Activated T-helper 1 cell treated with anti-CD3 and anti-CD28 coated beads, Interleukin-12 subunit alpha, Interleukin-12 subunit beta, Interleukin-2, Interleukin-4 antibody, amounts not matched to agents 30 ng/mL and 10 ng/mL and 1 ng/mL, durations not matched to agents 14 hours and 24 hours and 36 hours (primary cell): ENCODE measurements around the gene KCP. TPM values are rescaled to one million over a fixed set of nuclear protein-coding genes. Genes with fewer than 3 reads are reported as not detected.

Experiments used
- DNase-seq: peaks from one replicate; pipeline ENCODE4 v3.0.0; 2021; ENCODE audit warnings: low spot score
- H3K27ac Mint-ChIP-seq: one replicate; pipeline ENCODE4 v1.8.0; 2021; ENCODE audit warnings: mild to moderate bottlenecking, mixed read lengths
- H3K27me3 Mint-ChIP-seq: one replicate; pipeline ENCODE4 v1.8.0; 2022; ENCODE audit warnings: mild to moderate bottlenecking, moderate library complexity, mixed read lengths; ENCODE audit not compliant: insufficient read depth
- H3K36me3 Mint-ChIP-seq: one replicate; pipeline ENCODE4 v1.8.0; 2021; ENCODE audit warnings: low read depth, mixed read lengths
- H3K4me1 Mint-ChIP-seq: one replicate; pipeline ENCODE4 v1.8.0; 2021; ENCODE audit warnings: low read depth, mixed read lengths
- H3K4me3 Mint-ChIP-seq: one replicate; pipeline ENCODE4 v1.8.0; 2021; ENCODE audit warnings: mild to moderate bottlenecking, moderate library complexity, mixed read lengths
- H3K9me3 Mint-ChIP-seq: one replicate; pipeline ENCODE4 v1.8.0; 2021; ENCODE audit warnings: mixed read lengths
- intact Hi-C: fragments of 100-400 bp; cut with micrococcal nuclease; formaldehyde crosslinking; loops from one replicate; pipeline ENCODE4 v1.15.1; 2024
- total RNA-seq: library from RNA; stranded (reverse); gene quantifications from 2 replicates; pipeline ENCODE4 v1.2.3, GENCODE V29; 2022

The KCP gene
- total RNA-seq, 1 donor from 2014 or later, result not detected

DNA sequence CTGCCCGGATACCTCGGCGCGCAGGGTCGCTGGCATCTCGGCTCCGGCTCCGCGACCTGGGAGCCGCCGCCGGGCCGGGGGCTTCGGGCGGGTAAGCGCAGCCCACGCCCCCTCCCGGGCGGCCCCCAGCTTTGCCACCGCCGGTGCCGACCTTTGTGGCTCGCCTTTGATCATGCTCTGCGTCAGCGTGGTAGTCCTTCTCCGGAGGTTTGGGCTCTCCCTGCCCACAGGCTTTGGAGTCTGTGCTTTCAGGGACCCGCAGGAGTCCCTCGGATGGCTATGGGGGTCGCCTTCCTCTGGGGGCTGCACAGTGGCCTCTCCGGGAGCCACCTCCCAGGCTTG, 40.6 kb downstream of the KCP start:
- intact Hi-C loops, result no loop called here
- DNase-seq, result no peak
- Mint-ChIP-seq H3K36me3 (peaks cover 21% of the 10 kb centered on the region), H3K9me3 (no peaks in the 10 kb centered on the region), H3K4me1 (peaks cover 6% of the 10 kb centered on the region), H3K27me3 (peaks cover 19% of the 10 kb centered on the region), H3K27ac (no peak overlapping the region), H3K4me3 (peak overlapping the region; percentile 79)

DNA sequence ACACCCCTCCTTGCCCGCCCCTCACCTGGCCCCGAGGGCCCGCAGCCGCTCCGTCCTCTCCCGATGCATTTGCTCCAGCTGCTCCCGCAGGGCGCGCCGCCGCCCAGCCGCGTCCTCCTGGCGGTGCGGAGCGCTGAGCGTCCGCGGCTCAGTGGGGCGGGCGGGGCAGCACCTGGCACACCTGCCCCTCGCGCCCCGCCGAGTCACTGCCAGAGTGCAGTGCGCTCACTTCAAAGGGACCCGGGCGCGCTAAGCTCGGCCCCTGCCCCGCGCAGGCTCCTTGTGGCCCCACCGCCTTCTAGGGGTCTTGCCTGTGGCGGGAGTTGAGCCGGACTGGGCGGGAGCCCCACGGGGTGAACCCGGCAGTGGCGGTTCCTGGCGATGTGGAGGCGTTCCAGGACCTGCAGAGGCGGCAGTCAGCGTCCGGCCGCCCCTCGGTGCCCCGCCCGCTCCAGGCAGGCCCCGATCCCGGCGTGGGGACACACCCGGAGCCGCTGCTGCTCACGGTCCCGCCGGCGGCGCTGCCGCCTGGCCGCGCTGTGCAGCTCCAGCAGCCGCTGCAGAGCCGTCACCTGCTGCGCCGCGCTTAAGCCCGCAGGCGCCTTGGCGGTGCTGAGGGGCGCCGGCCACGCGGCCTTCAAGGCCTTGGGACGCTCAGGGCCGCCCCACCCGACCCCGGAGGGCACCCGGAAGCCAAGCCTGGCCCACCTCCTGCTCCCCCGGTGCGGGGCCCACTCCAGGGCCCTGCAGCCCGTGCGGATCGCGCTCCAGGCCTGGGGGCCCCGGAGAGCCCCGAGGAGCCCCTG, 41.2 kb downstream of the KCP start:
- no peak overlapping the region for H3K4me3 Mint-ChIP-seq
- H3K4me1 Mint-ChIP-seq, result peaks cover 6% of the 10 kb centered on the region
- no peaks in the 10 kb centered on the region for H3K9me3 Mint-ChIP-seq
- H3K27ac Mint-ChIP-seq, result no peak overlapping the region
- H3K27me3 Mint-ChIP-seq, result peaks cover 19% of the 10 kb centered on the region
- H3K36me3 Mint-ChIP-seq, result peaks cover 24% of the 10 kb centered on the region
- intact Hi-C loops, result no loop called here
- peak; percentile 35 for DNase-seq

DNA sequence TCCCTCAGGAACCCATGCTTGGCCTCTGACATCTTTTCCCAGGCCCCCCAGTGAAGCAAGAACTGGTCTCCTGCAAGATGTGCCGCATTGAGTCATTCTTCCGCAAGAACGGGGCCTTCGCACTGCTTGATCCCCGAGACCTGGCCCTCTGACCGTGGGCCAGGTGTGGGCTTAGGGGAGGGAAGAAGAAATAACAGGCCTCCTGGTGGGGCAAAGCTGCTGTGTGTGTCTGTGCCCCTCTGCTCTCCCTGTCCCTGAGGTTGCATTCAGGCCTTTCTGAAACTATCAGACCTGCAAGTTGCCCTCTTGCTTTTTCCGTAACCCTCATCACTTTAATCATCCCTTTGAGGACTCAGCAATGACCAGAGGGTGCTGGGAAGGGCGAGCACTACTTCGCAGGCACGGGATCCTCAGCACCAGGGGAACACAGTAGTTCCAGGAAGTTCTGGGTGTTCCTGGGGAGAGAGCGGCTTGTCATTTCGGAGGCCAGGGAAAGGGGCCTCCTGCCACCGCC, 41.8 kb downstream of the KCP start:
- intact Hi-C loops, result no loop called here
- Mint-ChIP-seq H3K9me3 (no peaks in the 10 kb centered on the region), H3K4me1 (peaks cover 9% of the 10 kb centered on the region), H3K36me3 (peaks cover 26% of the 10 kb centered on the region), H3K27ac (no peak overlapping the region), H3K4me3 (peak overlapping the region; percentile 1), H3K27me3 (peaks cover 19% of the 10 kb centered on the region)
- no peak for DNase-seq

DNA sequence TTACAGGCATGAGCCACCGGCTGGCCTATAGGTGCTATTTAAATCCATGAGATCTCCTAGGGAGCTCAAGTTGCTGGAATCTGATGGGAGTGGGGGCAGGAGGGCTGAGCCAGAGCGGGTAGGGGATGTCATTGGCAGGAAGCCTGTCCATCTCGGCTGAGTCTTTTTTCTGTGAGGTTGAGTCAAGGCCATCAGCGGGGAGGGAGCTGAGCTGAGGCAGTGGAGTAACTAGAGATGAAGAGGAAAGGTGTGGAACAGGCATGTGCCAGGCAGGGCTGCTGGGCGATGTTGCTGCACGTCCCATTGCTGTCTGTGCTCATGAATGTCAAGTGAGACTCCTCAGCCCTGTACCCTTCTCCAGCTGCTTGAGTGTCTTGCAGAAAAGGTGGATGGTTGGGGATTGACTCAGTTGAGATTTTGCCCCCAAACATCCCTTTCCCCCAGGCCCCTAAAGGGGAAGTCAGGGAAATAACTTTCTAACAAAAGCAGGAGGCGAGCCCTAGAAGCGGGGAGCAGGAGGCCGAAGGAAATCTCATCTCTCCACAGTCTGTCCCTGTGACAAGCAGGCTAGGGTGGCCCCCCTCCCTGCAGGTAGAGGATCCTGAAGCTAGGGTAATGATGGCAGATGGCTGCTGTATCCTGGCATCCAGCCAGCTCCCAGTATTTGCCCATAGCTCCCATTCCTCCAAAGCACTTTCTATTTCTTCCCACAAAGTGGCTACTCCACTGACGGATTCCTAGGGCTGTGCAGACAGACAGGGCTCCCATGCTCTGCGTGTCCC, 42.5 kb downstream of the KCP start:
- Mint-ChIP-seq H3K9me3 (no peaks in the 10 kb centered on the region), H3K27ac (no peak overlapping the region), H3K27me3 (peaks cover 19% of the 10 kb centered on the region), H3K36me3 (peaks cover 27% of the 10 kb centered on the region), H3K4me1 (peaks cover 12% of the 10 kb centered on the region), H3K4me3 (peak overlapping the region; percentile 40)
- intact Hi-C loops, result no loop called here
- no peak for DNase-seq

DNA sequence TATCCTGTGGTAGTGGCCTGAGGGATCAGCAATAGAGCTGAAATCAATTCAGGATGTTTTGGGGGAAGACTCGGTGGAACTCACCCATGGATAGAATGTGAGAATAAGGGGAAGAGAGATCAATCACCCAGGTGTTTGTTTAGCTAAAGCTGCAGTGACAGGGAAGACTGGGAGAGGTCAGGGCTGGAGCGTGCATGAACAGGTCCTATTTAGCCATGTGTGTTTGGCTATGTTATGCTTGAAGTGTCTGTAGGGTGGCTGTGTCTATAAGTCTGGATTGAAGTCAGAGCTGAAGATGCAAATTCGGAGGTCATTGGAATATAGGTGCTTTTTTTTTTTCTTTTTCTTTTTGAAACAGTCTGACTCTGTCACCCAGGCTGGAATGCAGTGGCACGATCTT, 43.3 kb downstream of the KCP start:
- intact Hi-C loops, result no loop called here
- Mint-ChIP-seq H3K27me3 (peaks cover 19% of the 10 kb centered on the region), H3K4me3 (peak overlapping the region; percentile 23), H3K4me1 (peaks cover 16% of the 10 kb centered on the region), H3K27ac (no peak overlapping the region), H3K36me3 (peaks cover 30% of the 10 kb centered on the region), H3K9me3 (no peaks in the 10 kb centered on the region)
- DNase-seq, result no peak

DNA sequence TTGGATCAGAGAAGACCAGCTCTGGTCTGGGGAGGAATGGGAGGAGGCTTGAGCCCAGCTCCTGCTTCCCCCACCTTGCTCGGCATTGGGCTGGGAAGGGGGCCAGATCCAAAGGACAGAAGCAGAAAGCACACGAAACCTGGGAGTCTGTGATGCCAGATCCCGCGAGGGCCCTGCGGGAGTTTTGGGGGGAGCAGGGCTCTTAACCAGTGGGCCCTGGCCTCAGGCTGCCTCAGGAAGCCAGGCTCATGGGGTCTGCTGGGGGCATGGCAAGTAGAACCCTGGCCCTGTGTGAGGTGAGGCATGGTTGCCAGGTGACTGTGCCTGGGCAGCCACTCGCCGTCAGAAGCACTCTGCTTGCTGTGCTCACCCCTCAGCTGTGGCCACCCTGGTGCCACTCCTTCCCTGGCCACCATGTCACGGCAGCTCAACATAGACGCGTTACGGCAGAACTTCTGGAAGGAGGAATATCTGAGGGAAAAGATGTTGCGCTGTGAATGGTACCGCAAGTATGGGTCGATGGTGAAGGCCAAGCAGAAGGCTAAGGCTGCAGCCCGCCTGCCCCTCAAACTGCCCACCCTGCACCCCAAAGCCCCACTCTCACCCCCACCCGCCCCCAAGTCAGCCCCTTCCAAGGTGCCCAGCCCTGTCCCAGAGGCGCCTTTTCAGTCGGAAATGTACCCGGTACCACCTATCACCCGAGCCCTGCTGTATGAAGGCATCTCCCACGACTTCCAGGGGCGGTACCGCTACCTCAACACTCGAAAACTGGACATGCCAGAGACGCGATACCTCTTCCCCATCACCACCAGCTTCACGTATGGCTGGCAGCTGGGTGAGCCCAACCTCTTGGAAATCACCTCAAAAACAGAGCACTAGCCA, 44.3 kb downstream of the KCP start:
- Mint-ChIP-seq H3K27me3 (peaks cover 13% of the 10 kb centered on the region), H3K4me1 (peaks cover 20% of the 10 kb centered on the region), H3K4me3 (no peak overlapping the region), H3K36me3 (peaks cover 30% of the 10 kb centered on the region), H3K9me3 (no peaks in the 10 kb centered on the region), H3K27ac (no peak overlapping the region)
- no peak for DNase-seq
- intact Hi-C loops, result no loop called here

DNA sequence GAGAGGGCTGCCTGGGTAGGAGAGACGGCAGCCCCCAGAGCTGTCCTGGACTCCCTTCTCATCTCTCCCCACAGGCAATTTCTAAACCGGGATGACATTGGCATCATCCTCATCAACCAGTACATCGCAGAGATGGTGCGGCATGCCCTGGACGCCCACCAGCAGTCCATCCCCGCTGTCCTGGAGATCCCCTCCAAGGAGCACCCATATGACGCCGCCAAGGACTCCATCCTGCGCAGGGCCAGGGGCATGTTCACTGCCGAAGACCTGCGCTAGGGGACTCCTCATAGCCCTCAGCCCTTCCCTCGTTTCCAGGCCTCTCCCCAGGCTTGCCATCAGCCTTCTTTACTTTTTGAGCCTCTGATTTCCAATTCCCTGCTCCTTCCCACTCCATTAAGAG, 45.2 kb downstream of the KCP start:
- Mint-ChIP-seq H3K27ac (no peak overlapping the region), H3K36me3 (peaks cover 30% of the 10 kb centered on the region), H3K4me1 (peaks cover 23% of the 10 kb centered on the region), H3K9me3 (no peaks in the 10 kb centered on the region), H3K27me3 (peaks cover 4% of the 10 kb centered on the region), H3K4me3 (peak overlapping the region; percentile 19)
- no peak for DNase-seq
- intact Hi-C loops, result no loop called here

DNA sequence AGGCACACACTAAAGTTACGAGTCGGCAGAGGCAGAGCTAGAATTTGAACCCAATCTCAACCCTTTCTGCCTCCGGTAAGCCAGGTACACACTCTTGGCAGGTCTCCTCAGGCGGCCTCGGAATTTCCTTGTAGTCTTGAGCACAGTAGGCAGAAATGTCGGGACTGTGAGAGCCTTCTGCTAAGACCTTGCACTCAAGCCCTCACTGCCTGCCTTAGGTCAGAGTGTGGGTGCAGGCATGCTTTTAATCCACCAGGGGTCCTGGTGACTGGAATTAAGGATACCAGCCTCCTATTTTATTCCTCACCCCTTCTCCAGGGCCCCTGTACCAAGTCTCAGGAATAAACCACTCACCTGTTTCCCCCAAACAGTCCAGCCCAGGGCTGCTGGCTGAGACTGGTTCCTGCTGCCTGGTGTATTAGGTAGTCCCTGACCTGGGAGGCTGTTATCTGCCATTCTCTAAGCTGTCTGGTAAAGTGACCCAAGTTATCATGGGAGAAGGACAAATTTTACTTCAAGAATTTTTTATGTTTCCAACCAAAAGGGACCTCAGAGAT, 47.0 kb downstream of the KCP start:
- peaks cover 30% of the 10 kb centered on the region for H3K36me3 Mint-ChIP-seq
- H3K27me3 Mint-ChIP-seq, result no peaks in the 10 kb centered on the region
- DNase-seq, result peak; percentile 31
- H3K4me1 Mint-ChIP-seq, result peaks cover 19% of the 10 kb centered on the region
- peak overlapping the region; percentile 99 for H3K4me3 Mint-ChIP-seq
- peak overlapping the region; percentile 96 for H3K27ac Mint-ChIP-seq
- intact Hi-C loops, result loop anchor here (1.0 to 2.0 kb wide), 7 partner anchors 20 to 521 kb away; partner anchors contain the start of genes AHCYL2, IMPDH1, RBM28 and TNPO3
- H3K9me3 Mint-ChIP-seq, result no peaks in the 10 kb centered on the region

DNA sequence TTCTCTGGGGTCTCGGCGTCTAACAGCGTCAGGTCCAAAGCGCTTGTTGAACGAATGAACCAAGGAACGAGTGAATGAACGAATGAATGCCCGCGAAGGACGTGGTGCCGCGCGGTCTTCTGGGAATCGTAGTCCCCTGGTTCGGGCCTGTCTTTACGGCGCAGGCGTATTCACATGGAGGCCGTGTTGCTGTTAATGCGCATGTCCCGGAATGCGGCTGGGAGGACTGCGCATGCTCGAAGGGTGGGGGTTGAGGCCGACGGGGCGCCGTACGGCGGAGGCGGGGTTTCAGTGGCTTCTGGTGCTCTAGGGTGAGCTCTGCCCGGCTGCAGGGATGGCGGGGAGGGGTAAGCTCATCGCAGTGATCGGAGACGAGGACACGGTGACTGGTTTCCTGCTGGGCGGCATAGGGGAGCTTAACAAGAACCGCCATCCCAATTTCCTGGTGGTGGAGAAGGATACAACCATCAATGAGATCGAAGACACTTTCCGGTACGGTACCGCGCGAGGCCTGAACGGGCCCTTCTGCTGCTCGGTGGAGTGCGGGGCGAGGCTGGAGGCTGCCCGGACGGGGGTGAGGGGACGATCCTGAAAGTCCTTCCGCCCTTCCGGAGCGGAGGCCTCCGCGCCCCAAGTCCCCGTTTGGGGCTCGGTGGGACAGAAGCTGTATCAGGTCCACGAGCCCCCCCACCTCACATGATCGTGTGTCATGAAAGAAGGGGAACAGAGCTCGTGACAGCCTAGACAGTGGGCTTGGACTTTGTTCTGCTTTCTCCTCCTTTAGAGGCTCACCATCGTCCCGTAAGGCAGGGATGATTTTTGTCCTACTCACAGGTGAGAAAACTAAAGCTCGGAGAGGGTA, 47.7 kb downstream of the KCP start, which contains the start of gene ATP6V1F:
Gene ATP6V1F, plus strand, starts transcription at position 286 of the 862 bp plus-strand sequence. Its CDS starts 49 bp downstream, at position 335.
- Mint-ChIP-seq H3K27ac (peak within 1 kb of the TSS; percentile 96), H3K36me3 (peaks cover 28% of the 10 kb centered on the region), H3K4me3 (peak within 1 kb of the TSS; percentile 99), H3K27me3 (no peaks in the 10 kb centered on the region), H3K4me1 (peaks cover 19% of the 10 kb centered on the region), H3K9me3 (no peaks in the 10 kb centered on the region)
- peak; percentile 99 for DNase-seq
- intact Hi-C loops, result loop anchor here (1.0 to 2.0 kb wide), 10 partner anchors 20 to 520 kb away; partner anchors contain the start of genes AHCYL2, CALU, CCDC136 and IMPDH1

DNA sequence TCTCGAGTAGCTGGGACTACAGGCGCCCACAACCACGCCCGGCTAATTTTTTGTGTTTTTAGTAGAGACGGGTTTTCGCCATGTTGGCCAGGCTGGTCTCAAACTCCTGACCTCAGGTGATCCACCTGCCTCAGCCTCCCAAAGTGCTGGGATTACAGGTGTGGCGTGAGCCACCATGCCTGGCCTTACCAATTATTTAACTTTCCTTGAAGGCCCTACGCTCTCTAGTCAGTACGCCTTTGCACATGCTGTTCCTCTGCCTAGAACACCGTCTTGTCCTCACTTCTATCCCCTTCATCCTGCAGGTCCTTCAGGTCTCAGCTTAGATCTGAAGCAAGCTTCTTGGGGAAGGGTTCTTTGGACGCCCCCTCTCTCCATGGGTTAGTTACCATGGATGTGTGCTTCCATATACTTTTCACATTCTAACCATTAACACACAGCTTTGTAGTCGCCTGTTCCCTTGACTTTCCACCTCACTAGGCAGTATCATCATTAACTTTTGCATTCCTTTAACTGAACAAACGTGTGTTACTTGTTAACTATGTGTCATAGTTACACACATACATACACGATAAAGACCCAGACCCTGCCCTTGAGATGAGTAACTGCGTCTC, 48.4 kb downstream of the KCP start:
- intact Hi-C loops, result loop anchor here (1.0 to 2.0 kb wide), 7 partner anchors 71 to 519 kb away; partner anchors contain the start of genes AHCYL2, CALU, CCDC136 and IMPDH1

More for the DNA sequence above, 48.4 kb downstream of the KCP start:
- H3K36me3 Mint-ChIP-seq, result peaks cover 24% of the 10 kb centered on the region
- no peaks in the 10 kb centered on the region for H3K9me3 Mint-ChIP-seq
- H3K27me3 Mint-ChIP-seq, result no peaks in the 10 kb centered on the region
- peaks cover 19% of the 10 kb centered on the region for H3K4me1 Mint-ChIP-seq
- H3K4me3 Mint-ChIP-seq, result peak overlapping the region; percentile 99
- H3K27ac Mint-ChIP-seq, result peak overlapping the region; percentile 96
- DNase-seq, result no peak
